Thoracic aorta (tissue), 2 donors: ENCODE data around the gene RPL11. TPM values are rescaled to one million over a fixed set of nuclear protein-coding genes. Genes with fewer than 3 reads are reported as not detected.

Source experiments
- ATAC-seq: fragments of 150-250 bp; one replicate; pipeline ENCODE4 v1.8.0; 2017; ENCODE audit warnings: low read depth; ENCODE audit not compliant: insufficient number of reproducible peaks, low FRiP score
- DNase-seq: peaks from one replicate; pipeline ENCODE4 v3.0.0-alpha.2; 2020; ENCODE audit warnings: low spot score
- H3K27ac ChIP-seq, 2 donors: fragments of 200-600 bp; sonication (generic); 1 replicate in 1 of 2; 2 replicates in 1 of 2; pipeline ENCODE4 v1.5.1; 2016; ENCODE audit warnings: mild to moderate bottlenecking in 2 of 2, moderate library complexity in 2 of 2
- H3K27me3 ChIP-seq: fragments of 200-600 bp; sonication (generic); replicated peaks from 2 replicates; pipeline ENCODE4 v1.6.0; 2016; ENCODE audit warnings: mild to moderate bottlenecking; ENCODE audit not compliant: insufficient read depth
- H3K36me3 ChIP-seq: fragments of 200-600 bp; sonication (generic); one replicate; pipeline ENCODE4 v1.5.1; 2016
- H3K4me1 ChIP-seq, 2 donors: fragments of 200-600 bp; sonication (generic); 1 replicate in 1 of 2; 2 replicates in 1 of 2; pipeline versions ENCODE4 v1.5.1 to v1.6.0; 2016; ENCODE audit warnings: low read depth in 2 of 2, mild to moderate bottlenecking in 1 of 2; ENCODE audit not compliant: control insufficient read depth in 1 of 2
- H3K4me3 ChIP-seq: fragments of 200-600 bp; sonication (generic); 2 replicates; pipeline ENCODE4 v1.5.1; 2016; ENCODE audit warnings: mild to moderate bottlenecking
- H3K9me3 ChIP-seq: fragments of 200-600 bp; sonication (generic); 2 replicates; pipeline ENCODE4 v1.5.1; 2016
- total RNA-seq, 2 donors: library from RNA; depleted of rRNA; stranded (reverse); fragments of >200 nt; gene quantifications; one replicate each; pipeline versions ENCODE4 v1.1.0 to v1.2.3, GENCODE V29; 2016
- TF ChIP-seq, protein P1 (sequence below): fragments of 200-600 bp; sonication (generic); IDR thresholded peaks from one replicate; pipeline ENCODE4 v1.5.1; 2019; ENCODE audit warnings: antibody characterized with exemption

The RPL11 gene
- total RNA-seq, 2 donors from 2014 or later, result 433 to 469 TPM

DNA sequence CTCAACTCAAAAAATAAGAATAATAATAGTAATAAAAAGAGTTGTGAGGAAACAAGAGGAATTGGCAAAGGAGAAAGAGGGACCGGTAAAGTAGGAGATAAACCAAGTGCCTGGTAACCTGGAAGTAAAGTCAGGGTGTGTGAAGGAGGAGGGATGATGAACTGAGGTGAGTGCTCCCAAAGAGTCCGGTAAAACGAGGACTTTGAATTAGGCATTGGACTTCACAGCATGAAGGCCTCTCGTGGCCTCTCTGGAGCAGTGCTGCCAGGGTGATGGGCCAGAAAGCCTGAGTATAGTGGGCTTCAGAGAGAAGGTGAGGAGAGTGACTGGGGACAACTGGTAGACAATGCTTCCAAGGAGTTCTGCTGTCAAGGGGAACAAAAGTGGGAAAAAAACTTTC lies 17.6 kb downstream of the RPL11 start:
- DNase-seq, result no peak
- no peak for ATAC-seq

DNA sequence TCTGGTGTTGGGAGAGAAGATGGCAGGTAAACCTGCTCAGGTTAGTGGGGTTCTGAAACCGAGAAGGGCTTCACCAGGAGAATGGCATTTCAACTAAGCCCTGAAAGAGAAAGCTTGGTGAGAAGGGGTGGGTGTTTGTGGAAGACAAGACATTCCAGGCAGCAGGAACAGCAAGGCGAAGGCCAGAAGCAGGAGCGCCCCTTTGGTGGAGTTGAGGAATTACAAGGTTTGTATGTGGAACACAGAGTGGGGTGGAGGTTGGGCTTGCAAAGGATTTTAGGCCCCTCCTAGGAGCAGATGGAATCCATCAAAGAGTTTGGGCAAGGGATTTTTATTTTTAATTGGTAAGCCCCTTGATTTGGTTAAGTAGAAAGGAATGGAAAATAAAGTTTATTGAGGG lies 26.9 kb downstream of the RPL11 start:
- TF ChIP-seq, protein P1, sequence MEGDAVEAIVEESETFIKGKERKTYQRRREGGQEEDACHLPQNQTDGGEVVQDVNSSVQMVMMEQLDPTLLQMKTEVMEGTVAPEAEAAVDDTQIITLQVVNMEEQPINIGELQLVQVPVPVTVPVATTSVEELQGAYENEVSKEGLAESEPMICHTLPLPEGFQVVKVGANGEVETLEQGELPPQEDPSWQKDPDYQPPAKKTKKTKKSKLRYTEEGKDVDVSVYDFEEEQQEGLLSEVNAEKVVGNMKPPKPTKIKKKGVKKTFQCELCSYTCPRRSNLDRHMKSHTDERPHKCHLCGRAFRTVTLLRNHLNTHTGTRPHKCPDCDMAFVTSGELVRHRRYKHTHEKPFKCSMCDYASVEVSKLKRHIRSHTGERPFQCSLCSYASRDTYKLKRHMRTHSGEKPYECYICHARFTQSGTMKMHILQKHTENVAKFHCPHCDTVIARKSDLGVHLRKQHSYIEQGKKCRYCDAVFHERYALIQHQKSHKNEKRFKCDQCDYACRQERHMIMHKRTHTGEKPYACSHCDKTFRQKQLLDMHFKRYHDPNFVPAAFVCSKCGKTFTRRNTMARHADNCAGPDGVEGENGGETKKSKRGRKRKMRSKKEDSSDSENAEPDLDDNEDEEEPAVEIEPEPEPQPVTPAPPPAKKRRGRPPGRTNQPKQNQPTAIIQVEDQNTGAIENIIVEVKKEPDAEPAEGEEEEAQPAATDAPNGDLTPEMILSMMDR, result peak; percentile 27
- ATAC-seq, result peak; percentile 12
- Histone ChIP-seq H3K27me3 (no peaks in the 10 kb centered on the region), H3K36me3 (no peaks in the 10 kb centered on the region), H3K9me3 (no peaks in the 10 kb centered on the region), H3K4me1 (no peaks in the 10 kb centered on the region), H3K27ac (no peak overlapping the region), H3K4me3 (no peak overlapping the region)
- no peak for DNase-seq

More for the DNA sequence above, 17.6 kb downstream of the RPL11 start:
- no peaks in the 10 kb centered on the region for H3K9me3 ChIP-seq
- H3K27me3 ChIP-seq, result no peaks in the 10 kb centered on the region
- H3K27ac ChIP-seq, result no peak overlapping the region
- peaks cover 5% of the 10 kb centered on the region for H3K36me3 ChIP-seq
- TF ChIP-seq, protein P1, result no peak
- H3K4me1 ChIP-seq, result no peaks in the 10 kb centered on the region
- no peak overlapping the region for H3K4me3 ChIP-seq

DNA sequence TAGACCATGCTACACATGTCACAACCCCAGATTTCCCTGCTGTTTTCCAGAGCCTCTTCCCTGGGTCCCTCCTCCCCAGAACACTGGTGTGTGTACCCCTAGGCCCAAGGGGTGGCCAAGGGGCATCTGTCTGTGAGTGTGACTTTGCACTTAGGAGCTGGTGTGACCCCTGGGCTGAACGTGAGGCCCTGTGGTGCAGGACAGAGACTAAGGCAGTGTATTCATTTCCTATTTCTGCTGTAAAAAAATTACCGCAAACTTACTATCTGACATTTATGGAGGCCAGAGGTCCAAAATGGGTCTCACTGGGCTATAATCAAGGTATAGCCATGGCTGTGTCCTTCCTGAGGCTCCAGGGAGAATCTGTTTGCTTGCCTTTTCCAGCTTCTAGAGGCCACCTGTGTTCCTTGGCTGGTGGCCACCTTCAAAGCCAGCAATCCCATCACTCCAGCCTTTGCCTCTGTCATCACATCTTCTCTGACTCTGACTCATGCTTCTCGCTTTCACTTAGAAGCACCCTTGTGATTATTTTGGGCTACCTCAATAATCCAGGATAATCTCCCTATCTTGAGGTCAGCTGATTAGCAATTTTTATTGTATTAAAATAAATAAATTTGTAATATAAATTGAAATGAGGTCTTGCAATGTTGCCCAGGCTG lies 27.7 kb downstream of the RPL11 start:
- H3K9me3 ChIP-seq, result no peaks in the 10 kb centered on the region
- no peak for DNase-seq
- H3K27ac ChIP-seq, result no peak overlapping the region
- H3K36me3 ChIP-seq, result no peaks in the 10 kb centered on the region
- no peaks in the 10 kb centered on the region for H3K4me1 ChIP-seq
- ATAC-seq, result no peak
- no peaks in the 10 kb centered on the region for H3K27me3 ChIP-seq
- TF ChIP-seq, protein P1, result no peak
- H3K4me3 ChIP-seq, result no peak overlapping the region

DNA sequence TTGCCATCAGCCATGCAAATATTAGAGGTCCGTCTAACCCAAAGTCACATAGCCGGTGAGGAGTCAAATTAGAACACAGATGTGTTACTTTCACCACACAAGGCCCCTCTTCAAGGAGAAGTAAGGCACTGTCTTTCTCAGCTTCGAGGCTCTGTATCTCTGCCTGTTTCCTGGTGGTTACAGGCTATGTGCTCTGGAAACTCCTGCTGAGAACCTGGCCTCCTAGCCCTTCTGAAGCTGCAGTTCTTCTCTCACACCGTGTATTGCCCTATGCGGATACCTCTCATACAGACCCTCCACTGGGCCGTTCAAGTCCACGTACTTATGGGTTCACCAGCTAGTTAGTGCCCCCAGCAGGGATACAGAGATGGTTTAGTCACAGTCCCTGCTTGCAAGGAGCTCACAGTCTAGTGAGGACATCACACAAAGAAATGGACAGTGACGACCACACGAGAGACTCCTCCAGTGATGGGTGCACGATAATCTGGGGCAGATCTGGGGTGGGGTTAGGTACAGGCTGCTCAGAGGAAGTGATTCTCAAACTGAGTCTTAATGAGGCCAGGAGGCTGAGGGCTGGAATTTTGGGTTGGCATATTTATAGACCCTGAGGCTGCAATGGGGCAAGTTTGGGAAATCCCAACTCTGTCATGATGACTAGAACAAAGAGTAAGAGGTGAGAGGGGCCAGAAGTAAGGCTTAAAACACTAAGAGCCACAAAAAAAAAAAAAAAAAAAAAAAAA lies 28.8 kb downstream of the RPL11 start:
- no peaks in the 10 kb centered on the region for H3K36me3 ChIP-seq
- H3K27ac ChIP-seq, result no peak overlapping the region
- ATAC-seq (no peak), DNase-seq (no peak)
- H3K4me3 ChIP-seq, result no peak overlapping the region
- no peaks in the 10 kb centered on the region for H3K27me3 ChIP-seq
- no peaks in the 10 kb centered on the region for H3K9me3 ChIP-seq
- H3K4me1 ChIP-seq, result no peaks in the 10 kb centered on the region
- TF ChIP-seq, protein P1, result no peak

DNA sequence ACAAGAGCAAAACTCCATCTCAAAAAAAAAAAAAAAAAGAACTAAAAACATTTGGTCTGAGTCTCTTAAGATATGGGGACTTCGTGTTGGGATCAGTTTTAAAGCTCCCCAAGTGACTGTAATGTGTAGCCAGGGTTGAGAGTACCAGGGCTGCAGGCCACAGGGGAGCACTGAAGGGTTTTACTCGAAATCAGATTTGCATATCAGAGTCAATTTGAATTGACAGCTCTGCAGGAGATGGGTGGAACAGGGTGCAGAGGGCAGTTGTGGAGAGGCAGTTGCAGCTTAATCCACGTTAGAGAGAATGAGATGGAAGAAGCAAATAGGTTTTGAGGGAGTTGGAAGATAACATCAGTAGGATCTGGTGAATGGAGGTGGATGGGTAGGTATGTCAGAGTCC lies 31.0 kb downstream of the RPL11 start:
- no peak for DNase-seq
- H3K9me3 ChIP-seq, result no peaks in the 10 kb centered on the region
- no peak overlapping the region for H3K27ac ChIP-seq
- TF ChIP-seq, protein P1, result no peak
- no peaks in the 10 kb centered on the region for H3K36me3 ChIP-seq
- H3K27me3 ChIP-seq, result no peaks in the 10 kb centered on the region
- H3K4me3 ChIP-seq, result no peak overlapping the region
- no peaks in the 10 kb centered on the region for H3K4me1 ChIP-seq
- no peak for ATAC-seq
